A172 (cell line): ENCODE data around the gene DIAPH3. TPM values are rescaled to one million over a fixed set of nuclear protein-coding genes. Genes with fewer than 3 reads are reported as not detected.

Experiments
- DNase-seq: peaks from one replicate; pipeline ENCODE4 v3.0.0-alpha.2; 2015; ENCODE audit warnings: low spot score
- total RNA-seq: library from RNA; depleted of rRNA; stranded (reverse); fragments of >200 nt; shearing (Covaris generic); gene quantifications from 2 replicates; pipeline ENCODE4 v1.2.3, GENCODE V29; 2014

The DIAPH3 gene
- total RNA-seq, 1 experiment from 2014 or later, result 27.1 TPM

GRCh38 chr13:59960683-59961082 is 203.0 kb downstream of the DIAPH3 start:
- DNase-seq, result no peak

GRCh38 chr13:59957438-59957837 is 206.3 kb downstream of the DIAPH3 start:
- no peak for DNase-seq

- DNase-seq, result no peak
These were observed 209.1 kb downstream of the DIAPH3 start for GRCh38 chr13:59954601-59955000.

GRCh38 chr13:59951011-59951410 is 212.7 kb downstream of the DIAPH3 start:
- no peak for DNase-seq

GRCh38 chr13:59950266-59950665 is 213.5 kb downstream of the DIAPH3 start:
- DNase-seq, result no peak

GRCh38 chr13:59948686-59949085 is 215.0 kb downstream of the DIAPH3 start:
- DNase-seq, result no peak

GRCh38 chr13:59946944-59947343 is 216.8 kb downstream of the DIAPH3 start:
- DNase-seq, result no peak

GRCh38 chr13:59931621-59932020 is 232.1 kb downstream of the DIAPH3 start:
- no peak for DNase-seq

- no peak for DNase-seq
These were observed 239.5 kb downstream of the DIAPH3 start for GRCh38 chr13:59924256-59924655.

GRCh38 chr13:59915252-59915651 is 248.5 kb downstream of the DIAPH3 start:
- no peak for DNase-seq

- DNase-seq, result no peak
These were observed 249.2 kb downstream of the DIAPH3 start for GRCh38 chr13:59914556-59914955.

- peak; percentile 3 for DNase-seq
These were observed 257.2 kb downstream of the DIAPH3 start for GRCh38 chr13:59906413-59907049.

- DNase-seq, result no peak
These were observed 262.5 kb downstream of the DIAPH3 start for GRCh38 chr13:59901191-59901590.

- no peak for DNase-seq
These were observed 265.7 kb downstream of the DIAPH3 start for GRCh38 chr13:59898066-59898465.

GRCh38 chr13:59893266-59893665 is 270.5 kb downstream of the DIAPH3 start:
- DNase-seq, result no peak

GRCh38 chr13:59891053-59891452 is 272.7 kb downstream of the DIAPH3 start:
- no peak for DNase-seq

GRCh38 chr13:59890054-59890453 is 273.7 kb downstream of the DIAPH3 start:
- no peak for DNase-seq

- DNase-seq, result no peak
These were observed 275.3 kb downstream of the DIAPH3 start for GRCh38 chr13:59888408-59888807.

- DNase-seq, result no peak
These were observed 278.7 kb downstream of the DIAPH3 start for GRCh38 chr13:59885076-59885475.

- no peak for DNase-seq
These were observed 279.8 kb downstream of the DIAPH3 start for GRCh38 chr13:59883885-59884284.

- no peak for DNase-seq
These were observed 283.3 kb downstream of the DIAPH3 start for GRCh38 chr13:59880468-59880867.

GRCh38 chr13:59879281-59879680 is 284.4 kb downstream of the DIAPH3 start:
- DNase-seq, result no peak

GRCh38 chr13:59877933-59878332 is 285.8 kb downstream of the DIAPH3 start:
- DNase-seq, result no peak

GRCh38 chr13:59874973-59875372 is 288.8 kb downstream of the DIAPH3 start:
- no peak for DNase-seq
